Endothelial cell of hepatic sinusoid (primary cell): ENCODE results near the gene GPRASP1.
"Not testable (repeated sequence)": the region's sequence is repeated elsewhere in the genome, so short reads cannot be mapped to it uniquely, and the experiment has no call there.

Experiments
- in situ Hi-C: cut with HindIII; loops from 2 replicates; pipeline ENCODE4 v1.10.0; 2017; ENCODE audit warnings: low sequenced_read_pairs

GPRASP1 gene

GRCh38 chrX:102651242-102652011 is at the start of gene GPRASP1:
Gene GPRASP1, plus strand, starts transcription at chrX:102651483. Its CDS starts 2,431 bp downstream, at chrX:102653914.
- in situ Hi-C loops = no loop called here

DNA sequence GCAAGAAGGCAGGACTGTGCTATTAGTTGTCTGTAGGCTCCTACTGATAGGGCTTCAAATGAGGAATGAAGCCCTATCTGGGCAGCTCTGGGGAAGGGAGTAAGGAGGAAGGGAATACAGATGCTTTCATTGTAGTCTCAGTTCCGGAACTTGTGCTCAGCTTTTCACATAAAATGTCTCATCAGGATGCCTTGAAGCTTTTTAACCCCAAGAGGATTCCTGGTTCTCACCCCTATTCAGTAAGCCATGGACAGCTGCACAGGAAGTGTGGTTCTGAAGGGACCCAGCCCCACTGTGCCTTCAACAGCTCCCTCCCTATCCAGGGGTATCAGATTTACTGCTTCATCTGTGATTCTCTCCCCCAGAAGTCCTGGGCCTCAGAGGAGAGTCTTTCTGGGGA is 47.0 kb upstream of the GPRASP1 start:
- in situ Hi-C loops = no loop called here

DNA sequence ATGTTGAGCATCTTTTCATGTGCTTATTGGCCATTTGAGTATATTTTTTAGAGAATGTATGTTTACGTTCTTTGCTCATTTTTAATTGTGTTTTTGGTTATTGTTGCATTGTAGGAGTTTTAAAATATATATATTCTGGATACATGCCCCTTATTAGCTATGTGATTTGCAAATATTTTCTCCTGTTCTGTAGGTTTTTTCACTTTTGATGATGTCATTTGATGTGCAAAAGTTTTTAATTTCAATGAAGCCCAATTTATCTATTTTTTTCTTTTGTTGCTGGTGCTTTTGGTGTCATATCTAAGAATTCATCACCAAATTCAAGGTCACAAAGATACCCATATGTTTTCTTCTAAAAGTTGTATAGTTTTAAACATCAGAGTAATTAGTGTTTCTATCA is 45.2 kb upstream of the GPRASP1 start:
- in situ Hi-C loops = no loop called here

GRCh38 chrX:102610905-102611304 is 40.4 kb upstream of the GPRASP1 start:
- in situ Hi-C loops = no loop called here

DNA sequence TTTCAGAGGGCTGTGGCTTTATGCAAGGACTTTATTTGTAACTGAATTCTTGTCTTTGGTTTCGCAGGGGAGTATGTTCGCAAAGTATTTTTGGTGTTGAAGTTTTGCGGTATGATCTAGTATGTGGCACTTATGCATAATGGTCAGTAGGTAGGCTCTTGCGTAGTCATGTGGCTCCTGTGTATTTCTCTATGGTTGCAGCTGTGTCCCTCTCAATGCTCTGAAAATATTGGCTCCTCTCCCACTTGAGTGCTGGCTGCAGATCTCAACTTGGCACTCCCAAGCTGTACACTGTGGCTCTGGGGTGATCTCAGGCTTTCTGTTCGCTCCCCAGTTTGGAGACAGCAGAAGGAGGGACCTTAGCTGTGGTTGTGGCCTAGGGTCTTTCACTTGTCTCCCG is 27.2 kb upstream of the GPRASP1 start:
- in situ Hi-C loops = no loop called here

DNA sequence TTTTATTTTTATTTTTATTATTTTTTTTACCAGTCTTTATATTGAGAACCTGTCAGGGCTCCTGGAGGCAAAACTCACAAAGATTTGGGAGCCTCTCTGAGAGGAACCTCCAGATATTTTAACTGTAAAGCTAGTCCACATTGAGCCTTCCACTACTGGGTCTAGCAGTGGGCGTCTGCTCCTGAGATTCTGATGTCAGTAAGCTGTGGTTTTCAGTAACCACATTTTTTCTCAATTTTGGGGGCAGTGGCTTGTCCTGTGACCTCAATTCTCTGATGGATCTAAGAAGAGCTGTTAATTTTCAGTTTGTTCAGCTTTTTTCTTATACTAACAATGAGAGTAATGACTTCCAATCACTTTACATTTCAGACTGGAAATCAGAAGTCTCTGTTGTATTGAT is 23.6 kb upstream of the GPRASP1 start:
- in situ Hi-C loops = no loop called here

DNA sequence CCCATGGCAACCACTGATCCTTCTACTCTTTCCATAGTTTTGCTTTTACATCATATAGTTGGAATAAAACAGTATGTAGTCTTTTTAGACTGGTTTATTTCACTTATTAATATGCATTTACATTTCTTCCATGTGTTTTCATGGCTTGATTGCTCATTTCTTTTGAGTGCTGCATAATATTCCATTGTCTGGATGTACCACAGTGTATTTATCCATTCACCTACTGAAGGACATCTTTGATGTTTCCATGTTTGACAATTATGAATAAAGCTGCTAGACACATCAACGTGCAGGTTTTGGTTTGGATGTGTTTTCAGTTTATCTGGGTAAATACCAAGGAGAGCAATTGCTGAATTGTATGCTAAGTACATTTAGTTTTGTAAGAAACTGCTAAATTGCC is 13.7 kb upstream of the GPRASP1 start:
- in situ Hi-C loops = no loop called here

GRCh38 chrX:102650903-102651241 is 411 bp upstream of the GPRASP1 start:
- in situ Hi-C loops = no loop called here

- in situ Hi-C loops = no loop called here
Measured at GRCh38 chrX:102652031-102652688, 877 bp downstream of the GPRASP1 start.

DNA sequence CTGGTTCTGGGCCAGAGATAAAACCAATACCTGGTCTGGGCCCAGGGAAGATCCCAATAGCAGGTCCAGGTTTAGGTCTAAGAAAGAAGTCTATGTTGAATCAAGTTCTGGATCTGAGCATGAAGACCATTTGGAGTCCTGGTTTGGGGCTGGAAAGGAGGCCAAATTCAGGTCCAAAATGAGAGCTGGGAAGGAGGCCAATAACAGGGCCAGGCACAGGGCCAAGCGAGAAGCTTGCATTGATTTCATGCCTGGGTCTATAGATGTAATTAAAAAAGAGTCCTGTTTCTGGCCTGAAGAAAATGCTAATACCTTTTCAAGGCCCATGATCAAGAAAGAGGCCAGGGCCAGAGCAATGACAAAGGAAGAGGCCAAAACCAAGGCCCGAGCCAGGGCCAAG is 3.4 kb downstream of the GPRASP1 start:
- in situ Hi-C loops = no loop called here

DNA sequence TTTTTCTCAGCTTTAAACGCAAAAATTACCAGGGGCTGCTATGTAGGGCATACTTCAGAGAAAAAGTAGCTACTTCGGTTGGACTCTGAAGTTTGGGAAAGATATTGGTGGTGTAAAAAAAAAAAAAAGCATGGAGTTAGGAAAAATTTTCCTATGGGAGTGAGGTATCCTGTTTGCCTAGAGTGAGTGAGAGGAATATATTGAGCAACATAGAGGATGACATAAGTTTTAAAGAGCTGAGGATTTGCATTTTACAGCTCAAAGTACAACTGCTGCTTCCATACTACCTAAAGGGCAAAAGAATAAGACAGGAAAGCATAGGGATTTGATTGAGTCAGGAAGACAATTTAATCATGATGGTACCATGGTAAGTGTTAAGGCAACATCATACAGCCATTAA is 7.3 kb downstream of the GPRASP1 start:
- in situ Hi-C loops = no loop called here

DNA sequence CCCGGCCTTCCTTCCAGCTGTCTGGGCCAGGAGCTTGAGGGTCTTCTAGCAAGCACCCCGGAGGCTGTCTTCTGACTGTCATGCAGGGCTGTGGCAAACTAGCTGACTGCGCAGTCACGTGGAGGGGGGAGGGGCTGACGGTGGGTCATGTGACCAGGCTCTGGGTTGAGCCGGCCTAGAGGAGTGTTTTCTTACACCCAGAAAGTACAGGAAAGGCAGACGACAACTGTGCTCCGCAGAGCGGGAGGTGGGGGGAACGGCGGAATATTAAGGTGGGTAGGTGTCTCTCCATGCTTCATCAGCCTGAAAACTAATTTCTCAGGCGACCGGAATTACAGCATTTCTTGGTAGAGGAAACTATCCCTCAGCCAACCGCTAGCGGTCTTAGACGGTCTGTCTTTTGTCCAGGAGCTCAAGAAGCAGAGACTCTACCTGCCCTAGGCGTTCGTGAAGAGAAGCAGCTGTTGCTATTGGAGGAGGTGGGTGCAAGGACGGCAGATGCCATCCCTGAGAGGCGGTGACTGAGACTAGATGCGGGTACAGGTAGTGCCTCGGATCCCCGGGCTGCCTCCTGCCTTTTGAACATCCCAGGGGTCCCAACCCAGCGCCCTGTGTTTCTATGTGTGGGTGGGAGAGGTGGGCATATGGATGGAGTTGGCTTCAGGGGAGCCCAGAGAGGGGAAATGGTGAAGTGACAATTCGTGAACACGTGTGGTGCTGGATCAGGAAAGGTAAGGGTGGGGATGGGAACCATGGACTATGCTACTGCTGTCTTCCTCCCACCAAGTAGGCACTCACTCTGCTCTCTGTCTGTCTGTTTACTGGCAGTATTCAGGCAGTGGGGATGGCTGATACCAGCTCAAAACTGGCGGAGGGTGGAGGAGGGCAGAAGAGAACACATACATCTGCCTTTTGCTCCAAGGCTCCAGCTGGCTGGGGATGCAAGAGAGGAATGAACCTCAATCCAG is 8.8 kb downstream of the GPRASP1 start:
- in situ Hi-C loops = no loop called here

GRCh38 chrX:102663820-102664219 is 12.5 kb downstream of the GPRASP1 start:
- in situ Hi-C loops = not testable (repeated sequence)

- in situ Hi-C loops = not testable (repeated sequence)
Measured at GRCh38 chrX:102667034-102667433, 15.8 kb downstream of the GPRASP1 start.

- in situ Hi-C loops = no loop called here
Measured at GRCh38 chrX:102669526-102669925, 18.2 kb downstream of the GPRASP1 start.

DNA sequence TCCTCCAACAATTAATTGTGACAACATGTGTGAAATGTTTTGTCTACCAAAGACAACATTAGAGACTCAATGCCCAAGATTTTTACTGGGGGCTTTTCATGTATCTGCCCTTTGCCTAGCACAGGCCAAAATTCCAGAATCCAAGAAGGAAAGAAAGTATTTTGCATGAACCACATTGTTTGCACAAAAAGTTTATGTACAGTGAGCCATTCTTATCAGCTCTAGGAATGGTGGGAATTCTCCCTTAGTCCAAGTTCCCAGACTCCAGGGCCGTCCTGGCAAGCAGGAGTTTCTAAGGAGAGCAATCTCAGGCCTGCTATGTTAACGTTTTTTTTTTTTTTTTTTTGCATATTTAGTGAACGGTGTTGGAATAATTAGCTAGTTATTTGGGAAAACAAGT is 21.6 kb downstream of the GPRASP1 start:
- in situ Hi-C loops = no loop called here

- in situ Hi-C loops = not testable (repeated sequence)
Measured at GRCh38 chrX:102677479-102677878, 26.2 kb downstream of the GPRASP1 start.

DNA sequence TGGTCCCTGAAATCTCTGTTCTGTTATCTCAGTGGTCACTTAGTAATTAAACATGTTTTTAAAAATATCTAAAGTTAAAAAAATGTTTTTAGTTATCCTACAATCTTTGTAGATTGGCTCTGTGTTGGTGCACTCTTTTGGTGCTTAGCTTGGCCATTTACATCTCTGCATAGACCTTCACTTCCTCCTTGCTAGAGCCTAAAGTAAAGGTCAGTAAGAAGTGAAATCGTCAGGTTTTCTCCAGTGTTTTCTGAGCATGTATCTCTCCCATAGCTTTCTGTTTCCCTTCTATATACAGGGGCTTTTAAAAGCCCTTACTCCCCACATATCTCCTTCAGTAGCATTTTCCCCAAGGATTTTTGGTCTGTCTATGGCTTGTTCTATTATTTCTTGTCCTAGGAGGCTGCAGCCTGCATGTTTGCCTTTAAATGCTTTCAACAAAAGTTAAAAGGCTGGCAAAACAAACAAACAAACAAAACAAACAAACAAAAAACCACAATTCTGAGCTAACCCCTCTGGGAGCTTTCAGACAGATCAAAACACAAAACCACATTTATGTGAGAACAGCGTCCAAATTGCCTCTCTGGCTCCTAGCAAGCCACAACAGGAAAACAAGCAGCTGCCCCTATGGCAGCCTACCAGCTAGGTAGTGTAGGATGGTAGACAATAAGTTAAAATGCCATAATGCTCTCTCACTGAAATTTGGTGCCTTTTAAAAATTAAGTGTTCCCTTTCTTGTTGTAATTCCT is 33.7 kb downstream of the GPRASP1 start:
- in situ Hi-C loops = no loop called here

- in situ Hi-C loops = no loop called here
Measured at GRCh38 chrX:102694749-102695148, 43.5 kb downstream of the GPRASP1 start.

DNA sequence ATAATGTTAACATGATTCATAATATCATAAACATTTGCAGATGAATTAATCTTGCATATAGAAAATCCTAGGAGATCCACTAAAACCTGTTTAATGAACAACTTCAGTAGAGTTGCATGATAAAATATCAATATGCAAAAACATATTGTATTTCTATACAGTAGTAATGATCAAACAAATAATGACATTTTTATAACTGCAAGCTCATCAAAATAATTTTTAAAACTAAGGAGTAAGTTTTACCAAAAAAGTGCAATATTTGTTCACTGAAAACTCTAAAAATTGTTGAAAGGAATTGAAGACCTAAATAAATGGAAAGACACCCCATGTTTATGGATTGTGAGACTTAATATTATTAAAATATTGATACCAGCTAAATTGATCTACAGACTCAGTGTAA is 45.0 kb downstream of the GPRASP1 start:
- in situ Hi-C loops = no loop called here

GRCh38 chrX:102697494-102697893 is 46.2 kb downstream of the GPRASP1 start:
- in situ Hi-C loops = no loop called here
